Activated CD8-positive, alpha-beta memory T cell treated with anti-CD3 and anti-CD28 coated beads for 24 hours (primary cell): ENCODE data around the gene ANO9.
"Not testable (repeated sequence)": the region's sequence is repeated elsewhere in the genome, so short reads cannot be mapped to it uniquely, and the experiment has no call there.

Source experiments
- DNase-seq: peaks from one replicate; pipeline ENCODE4 v3.0.0-alpha.2; 2020

Gene ANO9

DNA sequence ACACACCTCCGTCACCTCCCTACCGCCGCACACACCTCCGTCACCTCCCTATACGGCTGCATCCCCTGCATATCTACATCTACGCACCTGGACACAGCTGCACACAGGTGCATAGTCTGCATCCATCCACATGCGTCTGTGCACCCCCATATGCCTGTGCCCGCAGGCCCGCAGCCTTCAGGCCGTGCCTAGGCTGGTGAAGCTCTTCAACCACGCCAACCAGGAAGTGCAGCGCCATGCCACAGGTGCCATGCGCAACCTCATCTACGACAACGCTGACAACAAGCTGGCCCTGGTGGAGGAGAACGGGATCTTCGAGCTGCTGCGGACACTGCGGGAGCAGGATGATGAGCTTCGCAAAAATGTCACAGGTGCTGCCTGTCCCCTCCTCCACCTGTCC, 43.0 kb downstream of the ANO9 start:
- no peak for DNase-seq

DNA sequence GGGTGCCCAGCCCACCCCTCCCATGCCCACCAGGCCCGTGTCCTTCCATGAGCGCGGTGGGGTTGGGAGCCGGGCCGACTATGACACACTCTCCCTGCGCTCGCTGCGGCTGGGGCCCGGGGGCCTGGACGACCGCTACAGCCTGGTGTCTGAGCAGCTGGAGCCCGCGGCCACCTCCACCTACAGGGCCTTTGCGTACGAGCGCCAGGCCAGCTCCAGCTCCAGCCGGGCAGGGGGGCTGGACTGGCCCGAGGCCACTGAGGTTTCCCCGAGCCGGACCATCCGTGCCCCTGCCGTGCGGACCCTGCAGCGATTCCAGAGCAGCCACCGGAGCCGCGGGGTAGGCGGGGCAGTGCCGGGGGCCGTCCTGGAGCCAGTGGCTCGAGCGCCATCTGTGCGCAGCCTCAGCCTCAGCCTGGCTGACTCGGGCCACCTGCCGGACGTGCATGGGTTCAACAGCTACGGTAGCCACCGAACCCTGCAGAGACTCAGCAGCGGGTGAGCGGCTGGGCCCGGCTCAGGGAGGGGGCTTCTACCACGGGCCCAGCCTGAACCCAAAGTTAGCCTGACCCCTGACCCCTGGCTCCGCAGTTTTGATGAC, 44.8 kb downstream of the ANO9 start:
- DNase-seq: peak; percentile 78

DNA sequence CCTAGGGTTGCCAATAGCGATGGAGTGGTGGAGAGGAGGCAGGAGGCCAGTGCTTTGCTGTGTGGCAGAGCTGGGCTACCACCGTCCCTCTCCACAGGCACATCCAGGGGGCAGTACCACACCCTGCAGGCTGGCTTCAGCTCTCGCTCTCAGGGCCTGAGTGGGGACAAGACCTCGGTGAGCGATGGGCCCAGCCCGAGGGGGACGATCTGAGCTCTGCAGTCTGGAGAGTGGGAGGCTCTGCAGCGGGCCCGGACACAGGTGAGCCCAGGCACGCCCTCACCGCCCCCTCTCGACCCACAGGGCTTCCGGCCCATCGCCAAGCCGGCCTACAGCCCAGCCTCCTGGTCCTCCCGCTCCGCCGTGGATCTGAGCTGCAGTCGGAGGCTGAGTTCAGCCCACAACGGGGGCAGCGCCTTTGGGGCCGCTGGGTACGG, 45.3 kb downstream of the ANO9 start:
- DNase-seq: no peak

DNA sequence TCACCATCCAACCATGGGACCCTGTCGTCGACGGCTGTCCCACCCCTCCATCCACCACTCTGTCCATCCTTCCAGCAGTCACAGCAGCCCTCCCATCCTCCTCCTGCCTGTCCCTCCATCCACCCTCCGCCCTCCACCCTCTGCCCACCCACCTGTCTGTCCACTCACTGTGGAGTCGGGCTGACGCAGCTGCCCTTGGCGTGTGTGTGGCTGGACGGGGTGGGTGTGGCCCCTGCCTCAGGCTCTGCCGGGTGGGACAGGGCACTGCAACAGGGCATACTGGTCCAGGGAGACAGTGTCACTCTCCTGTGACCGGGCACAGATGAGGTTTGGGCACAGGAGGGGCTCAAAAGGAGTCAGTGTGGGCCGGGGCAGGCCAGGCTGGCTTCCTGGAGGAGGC, 45.9 kb downstream of the ANO9 start:
- no peak for DNase-seq

DNA sequence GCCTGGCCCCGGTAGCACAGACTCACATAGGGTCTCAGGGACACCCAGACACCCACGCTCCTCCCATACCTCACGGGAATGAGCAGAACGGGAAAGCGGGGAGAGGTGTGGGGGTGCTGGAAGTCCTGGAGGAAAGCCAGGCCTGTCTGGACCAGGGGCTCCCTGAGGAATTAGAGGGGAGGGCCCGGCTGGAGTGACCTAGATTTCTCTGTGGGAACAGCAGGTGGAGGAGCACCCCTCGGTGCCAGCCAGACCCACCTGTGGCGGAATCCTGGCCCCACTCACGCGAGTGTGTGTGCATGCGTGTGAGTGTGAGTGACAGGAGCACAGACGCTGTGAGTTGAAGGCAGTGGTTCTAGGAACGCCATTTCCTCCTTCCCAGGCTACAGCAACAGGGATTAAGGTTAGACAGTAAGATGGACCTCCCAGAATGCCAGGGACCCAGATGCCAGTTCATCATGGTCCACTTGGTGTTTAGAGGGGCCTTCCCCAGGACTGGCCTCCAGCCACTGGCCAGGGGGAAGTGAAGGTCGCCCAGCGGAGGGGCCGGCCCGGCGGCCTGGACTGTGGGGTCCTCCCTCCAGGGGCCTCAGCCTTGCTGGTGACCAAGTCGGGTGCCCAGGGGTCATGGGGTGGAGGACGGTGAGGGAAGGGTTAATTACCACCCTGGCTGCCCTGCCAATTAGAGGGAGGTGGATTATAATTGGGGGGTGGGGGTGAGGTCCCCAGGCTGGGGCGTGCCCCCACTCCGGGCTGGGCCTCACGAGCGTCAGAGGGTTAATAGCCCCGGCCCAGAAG, 46.8 kb downstream of the ANO9 start:
- DNase-seq: no peak

DNA sequence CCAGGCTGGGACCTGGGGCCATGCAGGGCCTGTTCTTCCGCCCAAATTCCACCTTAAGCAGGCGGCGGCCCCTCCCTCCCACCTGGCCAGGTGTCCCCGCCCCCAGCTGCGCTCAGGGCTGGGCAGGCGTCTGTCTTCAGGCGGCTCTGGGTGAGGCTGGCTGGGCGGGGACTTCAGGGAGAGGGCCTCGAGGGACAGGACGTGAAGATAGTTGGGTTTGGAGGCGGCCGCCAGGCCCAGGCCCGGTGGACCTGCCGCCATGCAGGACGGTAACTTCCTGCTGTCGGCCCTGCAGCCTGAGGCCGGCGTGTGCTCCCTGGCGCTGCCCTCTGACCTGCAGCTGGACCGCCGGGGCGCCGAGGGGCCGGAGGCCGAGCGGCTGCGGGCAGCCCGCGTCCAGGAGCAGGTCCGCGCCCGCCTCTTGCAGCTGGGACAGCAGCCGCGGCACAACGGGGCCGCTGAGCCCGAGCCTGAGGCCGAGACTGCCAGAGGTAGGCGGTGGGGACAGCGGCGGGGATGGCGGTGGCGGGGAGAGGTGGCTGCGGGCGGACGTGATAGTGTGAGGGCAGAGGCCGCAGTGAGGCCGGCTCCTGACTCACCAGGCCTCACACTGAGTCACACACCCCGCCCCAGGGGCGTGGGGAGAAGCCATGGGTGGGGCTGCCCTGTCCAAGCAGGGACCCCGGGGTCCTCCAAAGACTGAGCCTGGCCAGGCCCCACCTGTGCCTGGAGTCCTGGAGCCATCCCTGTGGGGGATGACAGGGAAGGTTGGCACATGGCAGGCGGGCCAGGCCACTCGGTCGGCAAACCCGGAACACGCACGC, 47.6 kb downstream of the ANO9 start, which contains the start of gene PKP3:
TSS of gene PKP3 (plus strand) at position 176 of the 824 bp plus-strand sequence. CDS start at position 260, 84 bp downstream.
- DNase-seq: no peak

DNA sequence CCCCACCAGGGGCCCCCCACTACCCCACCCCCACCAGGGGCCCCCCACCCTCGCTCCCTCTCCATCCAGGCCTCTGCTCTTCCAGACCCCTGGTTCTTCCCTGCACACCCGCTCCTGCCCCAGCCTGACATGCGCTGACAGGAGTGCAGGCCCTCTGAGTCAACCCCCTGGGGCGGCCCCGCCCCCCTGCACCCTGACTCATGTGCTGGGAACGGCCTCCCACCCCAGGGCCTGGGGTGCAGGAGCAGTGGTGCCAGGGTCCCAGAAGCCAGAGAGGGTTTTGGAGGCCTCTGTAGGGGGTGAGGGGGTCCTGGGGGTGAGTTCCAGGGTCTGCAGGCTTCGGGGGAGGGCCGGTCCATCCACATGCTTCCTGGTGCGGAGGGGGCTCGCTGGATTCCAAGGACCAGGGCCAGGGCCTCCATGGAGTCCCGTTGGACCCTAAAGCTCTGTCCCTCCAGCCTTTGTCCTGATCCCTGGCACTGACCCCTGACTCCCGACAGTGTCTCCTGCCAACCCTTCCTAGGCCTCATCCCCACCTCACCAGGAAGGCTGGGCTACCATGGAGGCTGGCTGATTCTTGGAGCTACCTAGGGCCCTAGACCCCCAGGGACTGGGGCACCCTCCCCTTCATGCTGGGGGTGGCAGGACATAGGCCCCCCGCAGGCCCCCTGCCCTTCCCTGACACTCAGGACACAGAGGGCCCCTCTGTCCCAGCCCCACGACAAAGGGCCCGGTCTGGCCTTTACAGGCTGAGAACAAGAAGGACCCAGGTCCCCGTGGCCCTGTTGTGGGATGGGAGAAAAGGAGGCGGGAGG, 48.4 kb downstream of the ANO9 start:
- DNase-seq: no peak

DNA sequence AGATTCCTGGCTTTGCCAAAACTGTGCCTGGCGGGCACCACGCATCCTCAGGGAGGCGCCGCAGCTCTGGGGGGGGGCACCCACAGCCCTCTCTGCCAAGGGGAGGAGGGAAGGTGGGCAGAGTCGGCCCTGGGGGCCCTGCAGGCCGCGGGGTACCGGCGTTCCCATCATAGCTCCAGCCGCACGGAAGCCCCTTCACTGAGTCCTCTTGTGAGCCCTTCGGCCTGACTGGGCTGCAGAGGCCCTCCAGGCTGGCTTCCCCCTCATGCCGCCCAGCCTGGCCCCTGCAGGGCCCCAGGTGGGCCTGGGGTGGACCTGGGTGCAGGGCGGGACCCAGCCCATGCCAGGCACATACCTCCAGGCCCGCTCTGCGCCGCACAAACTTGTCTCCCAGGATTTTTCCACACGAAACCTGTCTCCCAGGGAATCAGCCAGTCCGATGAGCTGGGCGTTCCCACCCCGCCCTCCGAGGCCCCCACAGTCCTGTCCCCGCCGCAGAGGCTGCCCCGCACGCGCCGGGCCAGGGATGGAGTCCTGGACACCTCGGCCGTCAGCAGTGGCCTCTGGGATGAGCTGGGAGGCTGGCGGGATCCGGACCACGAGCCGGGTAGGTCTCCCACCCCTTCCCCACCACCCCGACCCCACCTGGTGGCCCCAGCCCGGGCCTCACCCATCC, 49.6 kb downstream of the ANO9 start:
- DNase-seq: no peak

DNA sequence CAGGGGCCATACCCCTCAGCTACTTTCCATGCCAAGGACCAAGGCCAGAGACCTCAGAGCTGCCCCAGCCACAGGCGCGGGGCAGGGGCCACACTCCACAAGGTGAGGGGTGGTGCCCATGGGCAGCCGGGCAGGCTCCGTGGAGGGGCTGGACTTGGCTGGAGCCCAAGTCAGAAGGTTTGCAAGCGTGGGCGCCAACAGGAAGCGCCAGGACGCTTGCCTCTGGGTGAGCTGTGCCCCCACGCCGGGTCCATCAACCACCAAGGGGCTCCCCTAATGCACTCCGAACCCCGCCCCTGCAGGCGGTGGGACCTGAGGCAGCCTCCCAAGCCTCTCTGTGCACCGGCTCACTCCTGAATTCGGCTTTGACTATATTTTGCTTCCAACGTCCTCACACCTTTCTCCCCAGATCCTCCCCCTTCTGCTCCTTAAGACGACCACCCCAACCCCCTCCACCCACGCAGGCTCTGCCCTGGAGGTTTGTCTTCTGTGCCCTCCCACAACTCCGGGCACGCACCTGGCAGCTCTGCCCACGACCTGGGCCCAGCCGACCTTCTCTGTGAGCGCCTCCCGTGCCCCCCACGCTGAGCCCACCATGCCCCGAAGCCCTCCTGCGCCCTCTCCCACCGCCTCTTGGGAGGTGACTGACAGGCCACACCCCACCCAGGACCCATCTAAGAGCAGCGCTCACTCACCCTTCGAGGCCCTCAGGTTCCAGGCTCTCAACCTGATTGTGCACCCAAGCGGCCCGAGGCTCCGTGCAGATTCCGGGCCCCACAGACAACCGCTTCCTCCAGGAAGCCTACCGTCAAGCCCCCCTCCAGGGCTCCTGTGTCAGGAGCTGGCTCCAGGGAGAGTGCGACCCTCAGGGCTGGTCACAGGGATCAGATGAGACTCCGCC, 50.4 kb downstream of the ANO9 start:
- DNase-seq: no peak

DNA sequence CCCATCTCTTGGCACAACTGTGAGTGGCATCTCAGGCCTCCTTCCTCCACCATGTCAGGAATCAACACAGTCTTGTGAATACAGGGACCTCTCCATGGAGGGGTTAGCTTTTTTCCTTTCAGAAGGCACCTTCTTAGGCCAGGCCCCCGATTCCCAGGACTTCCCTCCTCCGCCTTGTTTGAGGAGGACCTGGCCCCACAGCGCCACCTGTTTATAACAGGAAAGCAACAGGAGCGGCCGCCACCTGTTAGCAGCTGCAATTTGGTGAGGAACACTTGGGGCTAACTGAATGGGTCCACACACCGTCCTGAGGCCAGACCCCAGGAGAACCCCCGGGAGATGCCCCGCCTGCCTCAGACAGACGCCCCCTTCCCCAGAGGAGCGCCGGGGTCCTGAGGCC, 51.6 kb downstream of the ANO9 start:
- no peak for DNase-seq

DNA sequence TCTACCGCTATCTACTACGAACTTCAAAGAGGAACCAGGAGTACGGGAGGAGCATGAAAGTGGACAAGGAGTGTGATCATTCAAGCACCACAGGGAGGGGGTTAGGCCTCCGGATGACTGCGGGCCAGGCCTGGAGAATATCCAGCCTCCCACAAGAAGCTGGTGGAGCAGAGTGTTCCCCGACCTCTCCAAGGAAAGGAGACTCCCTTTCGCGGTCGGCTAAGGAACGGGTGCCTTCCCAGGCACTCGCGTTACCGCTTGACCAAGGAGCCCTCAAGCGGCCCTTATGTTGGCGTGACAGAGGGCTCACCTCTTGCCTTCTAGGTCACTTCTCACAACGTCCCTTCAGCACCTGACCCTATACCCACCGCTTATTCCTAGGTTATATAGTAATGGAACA, 52.4 kb downstream of the ANO9 start:
- DNase-seq: not testable (repeated sequence)

DNA sequence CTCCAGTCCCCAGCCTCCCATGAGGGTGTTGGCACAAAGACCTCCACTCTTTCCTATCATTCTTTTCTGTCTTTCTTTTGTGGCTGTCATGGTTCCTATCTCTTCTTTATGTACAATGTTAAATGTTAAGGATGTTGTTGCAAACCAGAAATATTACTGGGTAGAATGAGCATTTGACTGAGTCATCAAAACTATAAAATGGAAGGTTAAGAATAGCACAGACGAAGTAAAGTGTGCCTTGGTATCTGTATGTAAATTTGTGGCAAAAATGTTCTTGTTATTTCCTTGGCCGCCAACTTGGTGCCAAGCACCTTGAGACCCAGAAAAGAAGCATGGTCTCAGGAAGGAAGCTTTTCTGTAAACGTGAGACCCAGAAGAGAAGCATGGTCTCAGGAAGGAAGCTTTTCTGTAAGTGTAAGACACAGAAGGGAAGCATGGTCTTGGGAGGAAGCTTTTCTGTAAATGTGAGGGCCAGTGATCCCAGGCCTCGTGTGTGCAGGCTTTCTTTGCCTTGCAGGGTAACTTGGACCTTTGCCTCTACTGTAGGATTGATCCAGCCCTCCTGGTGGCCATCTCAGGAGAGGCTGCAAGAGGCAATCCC, 54.5 kb downstream of the ANO9 start:
- no peak for DNase-seq

DNA sequence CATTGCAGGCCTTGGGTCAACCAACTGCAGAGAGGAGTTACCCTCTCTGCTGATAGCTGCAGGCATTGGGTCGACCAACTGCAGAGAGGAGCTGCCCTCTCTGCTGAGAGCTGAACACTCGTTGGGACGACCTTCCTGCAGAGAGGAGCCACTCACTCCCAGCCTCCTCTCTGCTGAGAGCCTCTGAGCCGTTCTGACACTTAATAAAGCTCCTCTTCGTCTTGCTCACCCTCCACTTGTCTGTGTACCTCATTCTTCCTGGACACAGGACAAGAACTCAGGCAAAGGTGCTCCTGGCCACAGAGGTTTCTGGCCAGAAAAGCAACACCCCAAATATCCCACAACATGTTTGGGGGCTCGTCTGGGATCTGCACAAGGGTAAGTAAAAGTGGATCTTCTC, 55.3 kb downstream of the ANO9 start:
- no peak for DNase-seq

DNA sequence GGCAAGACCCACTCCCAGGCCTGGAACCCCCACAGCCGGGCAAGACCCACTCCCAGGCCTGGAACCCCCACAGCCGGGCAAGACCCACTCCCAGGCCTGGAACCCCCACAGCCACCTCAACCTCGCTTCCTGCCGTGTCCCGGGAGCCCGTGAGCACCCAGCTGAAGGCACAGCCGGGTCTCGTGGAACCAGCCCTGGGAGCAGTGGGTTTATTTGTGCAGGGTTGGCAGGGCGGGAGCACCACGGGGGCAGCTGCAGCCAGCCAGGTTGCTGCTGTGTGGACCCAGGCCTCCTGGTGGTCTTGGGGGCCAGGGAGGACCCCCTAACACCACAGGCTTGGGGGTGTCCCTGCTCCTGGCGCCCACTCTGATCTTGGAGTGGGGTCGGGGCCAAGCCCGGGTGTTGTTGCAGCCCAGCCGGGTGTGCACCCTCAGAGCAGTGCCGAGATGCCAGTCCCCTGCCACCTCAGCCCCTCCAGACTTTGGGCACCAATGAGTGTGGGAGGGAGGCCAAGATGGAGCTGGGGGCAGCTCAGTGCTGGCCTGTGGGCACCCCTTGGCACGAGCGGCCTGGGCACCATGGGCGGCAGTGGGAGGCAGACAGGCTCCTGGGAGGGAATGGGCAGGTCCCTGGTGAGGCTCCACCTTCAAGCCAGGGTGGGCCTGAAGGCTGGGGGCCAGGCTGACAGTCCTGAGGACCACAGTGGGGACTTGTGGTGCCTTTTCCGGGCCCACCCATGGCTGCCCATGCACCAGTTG, 56.0 kb downstream of the ANO9 start:
- DNase-seq: no peak

DNA sequence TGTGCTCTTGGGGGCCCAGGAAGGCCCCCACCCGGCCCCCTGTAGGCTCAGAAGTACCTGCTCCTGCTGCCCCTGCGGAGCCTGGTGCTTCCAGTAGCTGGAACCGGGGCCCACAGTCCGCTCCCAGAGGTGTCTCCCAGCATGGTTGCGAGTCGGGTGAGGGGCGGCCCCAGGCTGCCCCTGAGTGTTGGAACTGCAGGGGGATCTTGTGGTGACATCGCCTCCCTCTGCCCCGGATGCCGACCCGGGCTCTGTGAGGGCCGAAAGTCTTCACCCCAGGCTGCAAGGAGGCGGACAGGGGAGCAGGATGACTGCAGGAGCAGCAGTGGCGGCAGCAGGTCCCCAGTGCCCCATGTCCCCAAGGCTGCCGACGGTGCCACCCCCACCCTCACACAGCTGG, 57.3 kb downstream of the ANO9 start:
- DNase-seq: no peak

DNA sequence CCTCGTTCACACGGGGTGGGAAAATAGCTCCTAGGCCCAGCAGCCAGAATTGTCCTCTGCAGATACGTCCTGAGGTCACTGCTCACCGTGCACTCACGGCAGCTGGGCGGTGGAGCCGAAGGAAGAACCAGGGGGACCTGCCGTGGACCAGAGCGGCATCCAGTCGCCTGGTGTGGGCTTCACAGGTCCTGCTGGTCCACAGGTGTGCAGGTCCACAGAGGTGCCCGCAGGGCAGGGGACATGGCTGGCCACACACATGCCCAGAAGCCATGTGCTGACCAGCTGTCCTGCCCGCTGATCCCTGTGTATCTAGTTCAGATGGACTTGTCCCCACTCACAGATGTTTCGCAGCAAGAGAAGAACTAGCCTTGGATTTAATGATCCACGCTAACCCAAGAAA, 58.4 kb downstream of the ANO9 start:
- DNase-seq: no peak

DNA sequence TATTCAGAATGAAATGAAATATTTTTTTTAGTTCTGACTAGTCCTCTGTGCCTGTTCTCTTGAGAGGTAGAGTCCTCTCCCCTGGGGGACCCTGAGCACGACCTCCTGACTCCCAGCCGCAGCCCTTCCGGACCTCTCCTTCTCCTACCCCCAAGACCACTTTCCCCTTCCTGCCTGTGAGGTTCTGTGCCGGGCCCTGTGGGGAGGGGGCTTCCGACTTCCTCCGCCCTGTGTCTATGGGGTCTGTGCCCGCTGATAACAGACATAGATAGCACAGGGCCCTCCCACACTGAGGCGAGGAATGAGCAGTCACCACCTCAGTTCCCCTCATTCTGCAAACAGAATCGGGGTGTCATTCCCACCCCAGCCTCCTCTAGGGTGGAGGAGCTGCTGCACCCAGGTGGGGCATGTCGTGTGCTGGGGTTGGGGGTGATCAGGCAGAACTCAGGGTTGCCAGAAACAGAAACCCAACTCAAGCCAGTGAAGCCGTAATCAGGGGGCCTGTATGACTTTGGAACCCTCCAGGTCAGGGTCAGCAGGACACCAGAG, 59.7 kb downstream of the ANO9 start:
- DNase-seq: no peak

DNA sequence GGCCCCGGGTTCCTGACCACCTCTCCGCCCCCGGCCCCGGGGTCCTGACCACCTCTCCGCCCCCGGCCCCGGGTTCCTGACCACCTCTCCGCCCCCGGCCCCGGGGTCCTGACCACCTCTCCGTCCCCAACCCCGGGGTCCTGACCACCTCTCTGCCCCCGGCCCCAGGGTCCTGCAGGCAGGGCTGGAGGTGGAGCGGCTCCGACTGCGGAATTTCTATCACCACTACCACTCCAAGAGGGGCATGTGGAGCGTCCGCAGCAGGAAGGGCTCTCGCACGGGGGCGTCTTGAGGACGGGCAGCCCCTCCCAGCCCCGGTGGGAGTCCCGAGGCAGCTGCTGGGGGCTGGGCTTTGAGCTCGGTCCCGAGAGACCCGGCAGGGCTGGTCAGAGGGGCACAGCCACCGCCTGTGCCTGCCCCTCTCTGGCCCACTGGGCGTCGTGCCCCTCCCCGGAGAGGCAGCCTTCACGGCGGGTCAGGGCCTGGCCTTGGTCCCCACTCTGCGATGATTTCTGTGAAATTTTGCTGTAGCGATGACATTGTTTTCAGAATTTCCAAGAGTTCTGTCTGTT, 60.2 kb downstream of the ANO9 start:
- no peak for DNase-seq

DNA sequence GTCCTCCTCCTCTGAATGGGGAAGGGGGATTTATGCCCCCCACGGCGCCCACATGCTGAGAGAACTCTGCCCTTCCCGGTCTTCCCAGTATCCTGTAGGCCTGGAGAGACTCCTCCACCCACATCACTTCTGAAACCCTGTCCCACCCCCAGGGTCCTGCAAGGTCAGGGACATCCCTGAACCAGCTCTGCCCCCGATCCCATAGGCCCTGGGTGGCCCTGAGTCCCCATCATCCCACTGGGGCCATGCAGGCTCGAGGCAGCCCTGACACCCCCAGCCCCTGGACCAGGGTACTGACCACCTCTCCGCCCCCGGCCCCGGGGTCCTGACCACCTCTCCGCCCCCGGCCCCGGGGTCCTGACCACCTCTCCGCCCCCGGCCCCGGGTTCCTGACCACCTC, 60.8 kb downstream of the ANO9 start:
- no peak for DNase-seq
